Esophagus muscularis mucosa (tissue), 3 donors: ENCODE results near the gene THRB.

ENCODE experiments used
- CTCF ChIP-seq, 3 experiments: fragments of 200-600 bp in 2 of 3; fragments of 450-650 bp in 1 of 3; sonication (generic) in 2 of 3; IDR thresholded peaks; one replicate each; pipeline ENCODE4 v1.5.1; 2017 to 2019; ENCODE audit warnings: antibody characterized with exemption in 3 of 3, mild to moderate bottlenecking in 2 of 3, moderate library complexity in 1 of 3
- POLR2A ChIP-seq: fragments of 450-650 bp; IDR thresholded peaks from one replicate; pipeline ENCODE4 v1.6.1; 2017; ENCODE audit warnings: antibody characterized with exemption, moderate library complexity, mild to moderate bottlenecking, low read depth
- POLR2AphosphoS5 ChIP-seq, 2 donors: sonication (generic); formaldehyde crosslinking; IDR thresholded peaks; one replicate each; pipeline ENCODE4 v1.6.1; 2017; ENCODE audit warnings: antibody characterized with exemption in 2 of 2

- TF ChIP-seq CTCF (IDR thresholded peaks at IDR 0.05) (peak in 1 of 3 experiments; percentile 36), POLR2A (no peak), POLR2AphosphoS5 (IDR thresholded peaks at IDR 0.05) (no peak)
These were observed 405.9 kb downstream of the THRB start for GRCh38 chr3:24088782-24089181.
